ENCODE results near the gene MBOAT2.

Gene MBOAT2

GRCh38 chr2:8989536-8990079, 13.9 kb downstream of the MBOAT2 start:
- no peak overlapping the region for H4K91ac ChIP-seq (ENCODE audit: low read depth, low read length)
- H3K36me3 ChIP-seq (ENCODE audit: control insufficient read depth in 1 of 2, insufficient read depth in 2 of 2, low read length in 2 of 2) = no peaks in the 10 kb centered on the region
- no peaks in the 10 kb centered on the region for H3K79me1 ChIP-seq (ENCODE audit: low read length)
- H2AFZ ChIP-seq (ENCODE audit: insufficient read depth, low read length, poor library complexity) = no peak overlapping the region
- H3K23ac ChIP-seq (ENCODE audit: low read length) = no peak overlapping the region
- H3K27ac ChIP-seq (ENCODE audit: low read depth, low read length) = no peak overlapping the region
- H4K8ac ChIP-seq (ENCODE audit: low read depth, low read length) = no peak overlapping the region
- H3K4me1 ChIP-seq (ENCODE audit: control insufficient read depth in 1 of 2, insufficient read depth in 2 of 2, low read length in 2 of 2) = peaks cover 9 to 12% of the 10 kb centered on the region in 2 experiments
- no peak overlapping the region for H3K4ac ChIP-seq (ENCODE audit: low read depth, low read length)
- no peak overlapping the region for H2AK5ac ChIP-seq (ENCODE audit: low read length)
- no peaks in the 10 kb centered on the region for H3K27me3 ChIP-seq (ENCODE audit: insufficient read depth, low read length)
- no peak overlapping the region for H4K12ac ChIP-seq (ENCODE audit: low read depth, low read length)
- H2BK5ac ChIP-seq (ENCODE audit: low read depth, low read length, poor library complexity) = no peak overlapping the region
- no peak for DNase-seq
- H3K14ac ChIP-seq (ENCODE audit: low read length) = no peak overlapping the region
- no peaks in the 10 kb centered on the region for H3K79me2 ChIP-seq (ENCODE audit: control insufficient read depth, insufficient read depth, low read length, poor library complexity)
- no peaks in the 10 kb centered on the region for H3K9me3 ChIP-seq (ENCODE audit: insufficient read depth, low read depth, low read length)
- no peak overlapping the region for H2BK120ac ChIP-seq (ENCODE audit: insufficient read depth, low read length, poor library complexity)
- no peak overlapping the region for H3K4me3 ChIP-seq (ENCODE audit: low read depth, low read length)
- no peak overlapping the region for H3K4me2 ChIP-seq (ENCODE audit: low read length)
- H2BK12ac ChIP-seq (ENCODE audit: low read length) = no peak overlapping the region
- WGBS (ENCODE audit: extremely low coverage, insufficient coverage, insufficient read length) = no CpG with 5 or more reads among the region's 5 CpGs
- H3K9ac ChIP-seq (ENCODE audit: low read length) = no peak overlapping the region
- H3K18ac ChIP-seq (ENCODE audit: low read length) = no peak overlapping the region

DNA sequence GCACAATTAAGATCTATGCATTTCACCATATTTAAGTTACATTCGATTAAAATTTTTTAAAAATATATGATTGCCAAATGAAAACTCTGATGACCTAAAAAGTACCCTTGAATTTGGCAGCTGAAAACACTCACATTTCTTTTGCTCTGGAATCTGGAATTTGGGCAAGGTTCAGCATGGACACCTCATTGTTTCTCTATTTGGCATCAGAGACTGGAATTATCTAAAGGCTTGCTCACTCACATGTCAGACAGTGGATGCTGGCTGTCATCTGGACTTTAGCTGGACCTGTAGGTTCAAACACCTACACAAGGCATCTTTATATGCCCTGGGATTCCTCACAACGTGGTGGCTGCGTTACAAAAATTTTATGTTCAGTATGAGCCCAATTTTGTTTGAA, 16.1 kb downstream of the MBOAT2 start:
- H3K14ac ChIP-seq (ENCODE audit: low read length) = no peak overlapping the region
- no peak overlapping the region for H3K4me3 ChIP-seq (ENCODE audit: low read depth, low read length)
- no peaks in the 10 kb centered on the region for H3K4me1 ChIP-seq (ENCODE audit: control insufficient read depth in 1 of 2, insufficient read depth in 2 of 2, low read length in 2 of 2)
- H2BK12ac ChIP-seq (ENCODE audit: low read length) = no peak overlapping the region
- no peaks in the 10 kb centered on the region for H3K36me3 ChIP-seq (ENCODE audit: control insufficient read depth in 1 of 2, insufficient read depth in 2 of 2, low read length in 2 of 2)
- no peak overlapping the region for H3K27ac ChIP-seq (ENCODE audit: low read depth, low read length)
- no peak overlapping the region for H4K12ac ChIP-seq (ENCODE audit: low read depth, low read length)
- DNase-seq = peak; percentile 27 to 67
- no peak overlapping the region for H3K23ac ChIP-seq (ENCODE audit: low read length)
- H2BK5ac ChIP-seq (ENCODE audit: low read depth, low read length, poor library complexity) = no peak overlapping the region
- H3K9me3 ChIP-seq (ENCODE audit: insufficient read depth, low read depth, low read length) = no peaks in the 10 kb centered on the region
- H3K4ac ChIP-seq (ENCODE audit: low read depth, low read length) = no peak overlapping the region
- H3K9ac ChIP-seq (ENCODE audit: low read length) = no peak overlapping the region
- H4K91ac ChIP-seq (ENCODE audit: low read depth, low read length) = no peak overlapping the region
- no peak overlapping the region for H2AK5ac ChIP-seq (ENCODE audit: low read length)
- no peak overlapping the region for H3K18ac ChIP-seq (ENCODE audit: low read length)
- WGBS (ENCODE audit: extremely low coverage, insufficient coverage, insufficient read length) = no CpG with 5 or more reads among the region's 3 CpGs
- H2AFZ ChIP-seq (ENCODE audit: insufficient read depth, low read length, poor library complexity) = no peak overlapping the region
- no peaks in the 10 kb centered on the region for H3K27me3 ChIP-seq (ENCODE audit: insufficient read depth, low read length)
- no peak overlapping the region for H3K4me2 ChIP-seq (ENCODE audit: low read length)
- no peak overlapping the region for H2BK120ac ChIP-seq (ENCODE audit: insufficient read depth, low read length, poor library complexity)
- H3K79me1 ChIP-seq (ENCODE audit: low read length) = no peaks in the 10 kb centered on the region
- H3K79me2 ChIP-seq (ENCODE audit: control insufficient read depth, insufficient read depth, low read length, poor library complexity) = no peaks in the 10 kb centered on the region
- H4K8ac ChIP-seq (ENCODE audit: low read depth, low read length) = no peak overlapping the region

GRCh38 chr2:8986327-8986976, 17.0 kb downstream of the MBOAT2 start:
- Histone ChIP-seq H4K8ac (ENCODE audit: low read depth, low read length) (no peak overlapping the region), H3K23ac (ENCODE audit: low read length) (no peak overlapping the region)

GRCh38 chr2:8985561-8986326, 17.7 kb downstream of the MBOAT2 start:
- no peak overlapping the region for H3K4ac ChIP-seq (ENCODE audit: low read depth, low read length)
- no peaks in the 10 kb centered on the region for H3K79me1 ChIP-seq (ENCODE audit: low read length)
- H3K36me3 ChIP-seq (ENCODE audit: control insufficient read depth in 1 of 2, insufficient read depth in 2 of 2, low read length in 2 of 2) = no peaks in the 10 kb centered on the region
- H3K4me2 ChIP-seq (ENCODE audit: low read length) = no peak overlapping the region
- H2AK5ac ChIP-seq (ENCODE audit: low read length) = no peak overlapping the region
- WGBS (ENCODE audit: extremely low coverage, insufficient coverage, insufficient read length) = no CpG with 5 or more reads among the region's 4 CpGs
- H2BK12ac ChIP-seq (ENCODE audit: low read length) = no peak overlapping the region
- H3K9me3 ChIP-seq (ENCODE audit: insufficient read depth, low read depth, low read length) = no peaks in the 10 kb centered on the region
- H3K18ac ChIP-seq (ENCODE audit: low read length) = no peak overlapping the region
- no peak overlapping the region for H2BK5ac ChIP-seq (ENCODE audit: low read depth, low read length, poor library complexity)
- H3K27ac ChIP-seq (ENCODE audit: low read depth, low read length) = no peak overlapping the region
- H3K9ac ChIP-seq (ENCODE audit: low read length) = no peak overlapping the region
- no peak overlapping the region for H3K4me3 ChIP-seq (ENCODE audit: low read depth, low read length)
- H3K79me2 ChIP-seq (ENCODE audit: control insufficient read depth, insufficient read depth, low read length, poor library complexity) = no peaks in the 10 kb centered on the region
- no peaks in the 10 kb centered on the region for H3K4me1 ChIP-seq (ENCODE audit: control insufficient read depth in 1 of 2, insufficient read depth in 2 of 2, low read length in 2 of 2)
- no peak overlapping the region for H4K8ac ChIP-seq (ENCODE audit: low read depth, low read length)
- H2AFZ ChIP-seq (ENCODE audit: insufficient read depth, low read length, poor library complexity) = no peak overlapping the region
- no peak overlapping the region for H4K91ac ChIP-seq (ENCODE audit: low read depth, low read length)
- no peak overlapping the region for H4K12ac ChIP-seq (ENCODE audit: low read depth, low read length)
- no peak overlapping the region for H3K14ac ChIP-seq (ENCODE audit: low read length)
- DNase-seq = no peak
- no peak overlapping the region for H2BK120ac ChIP-seq (ENCODE audit: insufficient read depth, low read length, poor library complexity)
- H3K23ac ChIP-seq (ENCODE audit: low read length) = no peak overlapping the region
- no peaks in the 10 kb centered on the region for H3K27me3 ChIP-seq (ENCODE audit: insufficient read depth, low read length)

More at GRCh38 chr2:8986327-8986976, 17.0 kb downstream of the MBOAT2 start:
- Histone ChIP-seq H3K79me1 (ENCODE audit: low read length) (no peaks in the 10 kb centered on the region), H3K27ac (ENCODE audit: low read depth, low read length) (no peak overlapping the region), H3K18ac (ENCODE audit: low read length) (no peak overlapping the region), H2BK12ac (ENCODE audit: low read length) (no peak overlapping the region), H2BK120ac (ENCODE audit: insufficient read depth, low read length, poor library complexity) (no peak overlapping the region), H3K4ac (ENCODE audit: low read depth, low read length) (no peak overlapping the region), H3K36me3 (ENCODE audit: control insufficient read depth in 1 of 2, insufficient read depth in 2 of 2, low read length in 2 of 2) (no peaks in the 10 kb centered on the region), H3K27me3 (ENCODE audit: insufficient read depth, low read length) (no peaks in the 10 kb centered on the region), H2BK5ac (ENCODE audit: low read depth, low read length, poor library complexity) (no peak overlapping the region), H3K9me3 (ENCODE audit: insufficient read depth, low read depth, low read length) (no peaks in the 10 kb centered on the region), H3K4me2 (ENCODE audit: low read length) (no peak overlapping the region), H3K79me2 (ENCODE audit: control insufficient read depth, insufficient read depth, low read length, poor library complexity) (no peaks in the 10 kb centered on the region), H3K14ac (ENCODE audit: low read length) (no peak overlapping the region), H3K9ac (ENCODE audit: low read length) (no peak overlapping the region), H3K4me1 (ENCODE audit: control insufficient read depth in 1 of 2, insufficient read depth in 2 of 2, low read length in 2 of 2) (no peaks in the 10 kb centered on the region), H3K4me3 (ENCODE audit: low read depth, low read length) (no peak overlapping the region), H2AFZ (ENCODE audit: insufficient read depth, low read length, poor library complexity) (no peak overlapping the region), H4K91ac (ENCODE audit: low read depth, low read length) (no peak overlapping the region), H4K12ac (ENCODE audit: low read depth, low read length) (no peak overlapping the region), H2AK5ac (ENCODE audit: low read length) (no peak overlapping the region)
- DNase-seq = peak; percentile 4 to 47
- WGBS (ENCODE audit: extremely low coverage, insufficient coverage, insufficient read length) = no CpG with 5 or more reads among the region's 11 CpGs
